Panc1 (cell line): ENCODE results near the gene GPR107.

Experiments used
- CTCF ChIP-seq: fragments of 450-650 bp; IDR thresholded peaks from 2 replicates; pipeline ENCODE4 v1.5.1; 2017; ENCODE audit warnings: mild to moderate bottlenecking
- POLR2AphosphoS5 ChIP-seq: IDR thresholded peaks from 2 replicates; pipeline ENCODE4 v1.6.1; 2012; ENCODE audit warnings: mild to moderate bottlenecking, low read depth, low read length, moderate library complexity
- REST ChIP-seq, 2 experiments: IDR thresholded peaks; 2 replicates each; pipeline ENCODE4 v1.6.1; 2011 to 2012; ENCODE audit warnings: low read depth in 2 of 2, control low read depth in 1 of 2, low read length in 1 of 2, mild to moderate bottlenecking in 1 of 2, moderate library complexity in 1 of 2; ENCODE audit not compliant: insufficient read depth in 1 of 2
- SIN3A ChIP-seq: IDR thresholded peaks from 2 replicates; pipeline ENCODE4 v1.6.1; 2012; ENCODE audit warnings: low read depth, mild to moderate bottlenecking, low read length, moderate library complexity, borderline replicate concordance; ENCODE audit not compliant: insufficient read depth
- TCF7L2 ChIP-seq: IDR thresholded peaks from 2 replicates; pipeline ENCODE4 v1.6.1; 2011; ENCODE audit warnings: mild to moderate bottlenecking, low read depth, low read length, inconsistent platforms

GRCh38 chr9:130017076-130017475 lies 36.6 kb upstream of the GPR107 start:
- no peak for TF ChIP-seq CTCF
- TF ChIP-seq POLR2AphosphoS5: no peak
- TF ChIP-seq REST (IDR thresholded peaks at IDR 0.05; ENCODE audit: insufficient read depth in 1 of 2, low read depth in 2 of 2, low read length in 1 of 2): no peak
- no peak for TF ChIP-seq SIN3A
- TF ChIP-seq TCF7L2: no peak
